ENCODE measurements around the gene KLC1. TPM values are rescaled to one million over a fixed set of nuclear protein-coding genes. Genes with fewer than 3 reads are reported as not detected.

The KLC1 gene
- total and polyA plus RNA-seq, 11 donors = 127 to 241 (median 158) TPM

- ATAC-seq (no peak), DNase-seq (no peak)
- peaks cover 0 to 100% (median 99%) of the 10 kb centered on the region in 9 donors for H3K36me3 ChIP-seq
- TF ChIP-seq CTCF (IDR thresholded peaks at IDR 0.05) = no peak
- no peak for TF ChIP-seq POLR2A (IDR thresholded peaks at IDR 0.05)
- 89 to 91% (median 90%) methylated on average over 4 of the region's 4 CpGs for WGBS, 4 donors
- H3K27ac ChIP-seq = no peak overlapping the region
- H3K4me1 ChIP-seq = peaks cover 0 to 10% (median 0%) of the 10 kb centered on the region in 12 donors
- intact Hi-C loops (cut with DNase I) = no loop called here
- no peaks in the 10 kb centered on the region for H3K27me3 ChIP-seq
- no peak overlapping the region for H3K4me3 ChIP-seq
- H3K9me3 ChIP-seq = no peaks in the 10 kb centered on the region
Observed at GRCh38 chr14:103667671-103668070, 38.7 kb downstream of the KLC1 start.

GRCh38 chr14:103668117-103668516 lies 39.1 kb downstream of the KLC1 start:
- 98 to 99% (median 99%) methylated on average over 3 of the region's 3 CpGs for WGBS, 4 donors
- intact Hi-C loops (cut with DNase I) = no loop called here
- no peak for DNase-seq
- peaks cover 0 to 10% (median 0%) of the 10 kb centered on the region in 12 donors for H3K4me1 ChIP-seq
- no peak overlapping the region for H3K27ac ChIP-seq
- no peaks in the 10 kb centered on the region for H3K9me3 ChIP-seq
- ATAC-seq = peak in 1 of 4 donors; percentile 51
- H3K36me3 ChIP-seq = peaks cover 0 to 100% (median 99%) of the 10 kb centered on the region in 9 donors
- no peak for TF ChIP-seq POLR2A (IDR thresholded peaks at IDR 0.05)
- no peak for TF ChIP-seq CTCF (IDR thresholded peaks at IDR 0.05)
- H3K27me3 ChIP-seq = no peaks in the 10 kb centered on the region
- no peak overlapping the region for H3K4me3 ChIP-seq

GRCh38 chr14:103669370-103669769 lies 40.4 kb downstream of the KLC1 start:
- Histone ChIP-seq H3K36me3 (peaks cover 0 to 100% (median 99%) of the 10 kb centered on the region in 9 donors), H3K27me3 (no peaks in the 10 kb centered on the region), H3K4me1 (peaks cover 0 to 4% (median 0%) of the 10 kb centered on the region in 12 donors), H3K9me3 (no peaks in the 10 kb centered on the region), H3K27ac (no peak overlapping the region), H3K4me3 (no peak overlapping the region)
- ATAC-seq = no peak
- no peak for TF ChIP-seq CTCF (IDR thresholded peaks at IDR 0.05)
- no peak for TF ChIP-seq POLR2A (IDR thresholded peaks at IDR 0.05)
- WGBS, 4 donors = 96 to 99% (median 98%) methylated on average over 2 of the region's 2 CpGs
- intact Hi-C loops (cut with DNase I) = no loop called here
- no peak for DNase-seq

- 90 to 95% (median 92%) methylated on average over 4 of the region's 4 CpGs for WGBS, 4 donors
- Histone ChIP-seq H3K36me3 (peaks cover 0 to 100% (median 100%) of the 10 kb centered on the region in 9 donors), H3K4me1 (peaks cover 0 to 5% (median 0%) of the 10 kb centered on the region in 12 donors), H3K9me3 (no peaks in the 10 kb centered on the region), H3K27me3 (no peaks in the 10 kb centered on the region), H3K4me3 (no peak overlapping the region), H3K27ac (no peak overlapping the region)
- DNase-seq (no peak), ATAC-seq (no peak)
- intact Hi-C loops (cut with DNase I) = no loop called here
- TF ChIP-seq POLR2A (IDR thresholded peaks at IDR 0.05) = no peak
- TF ChIP-seq CTCF (IDR thresholded peaks at IDR 0.05) = no peak
Observed at GRCh38 chr14:103671911-103672310, 42.9 kb downstream of the KLC1 start.

All from heart left ventricle (tissue), 16 donors.